Smooth muscle cell (in vitro differentiated cells): ENCODE measurements around the gene ANP32E. TPM values are rescaled to one million over a fixed set of nuclear protein-coding genes. Genes with fewer than 3 reads are reported as not detected.

Source experiments
- DNase-seq: peaks from one replicate; lab custom pipeline; 2025; ENCODE audit not compliant: unreplicated experiment; lab: John Stamatoyannopoulos, UW
- H2AFZ ChIP-seq: fragments of 200-600 bp; sonication (generic); 2 replicates; pipeline ENCODE4 v1.6.0; 2016; ENCODE audit warnings: antibody characterized with exemption, low read depth, mild to moderate bottlenecking
- H3F3A ChIP-seq: fragments of 200-600 bp; sonication (generic); 2 replicates; pipeline ENCODE4 v1.6.0; 2017; ENCODE audit warnings: antibody characterized with exemption, low read depth
- H3K27ac ChIP-seq: fragments of 200-600 bp; sonication (generic); 2 replicates; pipeline ENCODE4 v1.5.1; 2016; ENCODE audit warnings: low read depth, mild to moderate bottlenecking
- H3K27me3 ChIP-seq: fragments of 200-600 bp; sonication (generic); 2 replicates; pipeline ENCODE4 v1.6.1; 2016; ENCODE audit warnings: low read depth, mild to moderate bottlenecking
- H3K36me3 ChIP-seq: fragments of 200-600 bp; sonication (generic); 2 replicates; pipeline ENCODE4 v1.5.1; 2016; ENCODE audit warnings: low read depth
- H3K4me1 ChIP-seq: fragments of 200-600 bp; sonication (generic); 2 replicates; pipeline ENCODE4 v1.5.1; 2016; ENCODE audit warnings: low read depth
- H3K4me2 ChIP-seq: fragments of 200-600 bp; sonication (generic); 2 replicates; pipeline ENCODE4 v1.6.0; 2016; ENCODE audit warnings: mild to moderate bottlenecking
- H3K4me3 ChIP-seq: fragments of 200-600 bp; sonication (generic); 2 replicates; pipeline ENCODE4 v1.5.1; 2016; ENCODE audit warnings: mild to moderate bottlenecking
- H3K79me2 ChIP-seq: fragments of 200-600 bp; sonication (generic); 2 replicates; pipeline ENCODE4 v1.6.0; 2016; ENCODE audit warnings: low read depth, mild to moderate bottlenecking
- H3K9ac ChIP-seq: fragments of 200-600 bp; sonication (generic); 2 replicates; pipeline ENCODE4 v1.6.0; 2016; ENCODE audit warnings: low read depth
- H3K9me3 ChIP-seq: fragments of 200-600 bp; sonication (generic); replicated peaks from 2 replicates; pipeline ENCODE4 v1.5.1; 2016; ENCODE audit warnings: low read depth
- H4K20me1 ChIP-seq: fragments of 200-600 bp; sonication (generic); 2 replicates; pipeline ENCODE4 v1.6.0; 2016; ENCODE audit warnings: low read depth
- CTCF ChIP-seq: fragments of 200-600 bp; sonication (generic); IDR thresholded peaks from 2 replicates; pipeline ENCODE4 v1.5.1; 2017; ENCODE audit warnings: borderline replicate concordance, mild to moderate bottlenecking, antibody characterized with exemption; ENCODE audit not compliant: insufficient read depth, poor library complexity, severe bottlenecking
- WGBS: methylation state at CpG from one replicate; pipeline ENCODE4 v1.1.7; 2016; ENCODE audit warnings: low lambda C conversion rate; 5-methylcytosine and 5-hydroxymethylcytosine counted together
- polyA plus RNA-seq: library from polyadenylated mRNA; unstranded; fragments of >200 nt; fragmentation: Nextera tagmentation; extraction: Ambion mirVana; gene quantifications from 2 replicates; pipeline ENCODE4 v1.2.1, GENCODE V29; 2016
- total RNA-seq: library from RNA; depleted of rRNA; stranded (reverse); fragments of >200 nt; gene quantifications from 2 replicates; pipeline ENCODE4 v1.2.3, GENCODE V29; 2014

Gene ANP32E
- total and polyA plus RNA-seq, 2 experiments from 2014 or later, result 25.0 to 36.5 TPM

DNA sequence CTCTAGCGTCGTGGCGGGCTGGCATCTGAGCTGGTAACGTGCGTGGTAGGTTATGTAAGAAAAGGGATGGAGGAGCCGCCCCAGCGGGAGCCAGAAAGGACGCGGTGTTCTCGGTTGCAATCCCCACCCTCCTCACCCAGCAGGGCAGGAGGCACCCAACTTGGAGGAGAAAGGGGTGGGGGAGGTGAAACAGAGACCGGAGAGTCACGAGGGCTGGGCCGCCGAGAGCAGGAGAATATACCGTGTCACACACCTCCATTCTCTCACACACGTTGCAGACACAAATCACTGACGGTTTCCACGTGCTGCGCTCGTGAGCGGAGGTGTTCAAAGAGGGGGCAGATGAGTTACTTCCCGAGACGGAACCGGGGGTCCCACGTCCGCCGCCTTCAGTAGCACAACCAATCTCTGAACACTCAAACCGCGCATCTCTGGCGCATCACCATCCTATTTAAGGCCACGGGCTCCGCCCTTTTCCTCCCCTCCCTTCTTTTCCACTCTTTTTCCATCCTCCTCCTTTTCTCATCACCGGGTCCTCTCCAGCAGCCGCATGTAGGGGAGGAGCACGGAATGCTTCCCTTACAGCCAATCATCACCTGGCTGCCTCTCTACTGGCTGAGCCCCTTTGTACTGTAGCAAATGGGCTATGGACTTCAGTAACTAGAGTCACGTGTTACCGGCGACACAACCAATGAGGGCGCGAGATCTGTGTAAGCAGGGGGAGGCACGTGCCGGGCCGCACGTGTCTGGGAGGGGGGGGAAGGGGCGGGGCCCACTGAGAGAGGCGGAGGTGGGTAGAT, 46.0 kb upstream of the ANP32E start, which contains the start of gene CIART:
Gene CIART, plus strand, starts transcription at position 797 of the 800 bp plus-strand sequence. CDS start 714 bp downstream, outside the sequence.
- H3K4me2 ChIP-seq, result peak within 1 kb of the TSS; percentile 82
- H3K27me3 ChIP-seq, result no peaks in the 10 kb centered on the region
- DNase-seq, result peak; percentile 58
- H3K79me2 ChIP-seq, result no peaks in the 10 kb centered on the region
- peak within 1 kb of the TSS; percentile 55 for H3K4me3 ChIP-seq
- 4% methylated on average over 45 of the region's 46 CpGs for WGBS
- peaks cover 11% of the 10 kb centered on the region for H3K4me1 ChIP-seq
- no peaks in the 10 kb centered on the region for H3F3A ChIP-seq
- no peaks in the 10 kb centered on the region for H3K36me3 ChIP-seq
- H3K27ac ChIP-seq, result peak within 1 kb of the TSS; percentile 66
- H3K9ac ChIP-seq, result peak within 1 kb of the TSS; percentile 72
- TF ChIP-seq CTCF, result no peak
- H3K9me3 ChIP-seq, result no peaks in the 10 kb centered on the region
- H4K20me1 ChIP-seq, result no peaks in the 10 kb centered on the region
- H2AFZ ChIP-seq, result peak within 1 kb of the TSS; percentile 75

GRCh38 chr1:150281221-150281757, 45.4 kb upstream of the ANP32E start:
- peak overlapping the region; percentile 75 for H2AFZ ChIP-seq
- H3K27me3 ChIP-seq, result no peaks in the 10 kb centered on the region
- H3F3A ChIP-seq, result no peaks in the 10 kb centered on the region
- H3K79me2 ChIP-seq, result no peaks in the 10 kb centered on the region
- H3K4me3 ChIP-seq, result peak overlapping the region; percentile 55
- peak overlapping the region; percentile 82 for H3K4me2 ChIP-seq
- peak; percentile 18 for DNase-seq
- peak; percentile 55 for TF ChIP-seq CTCF
- WGBS, result 4% methylated on average over 15 of the region's 15 CpGs
- peaks cover 11% of the 10 kb centered on the region for H3K4me1 ChIP-seq
- peak overlapping the region; percentile 66 for H3K27ac ChIP-seq
- H3K36me3 ChIP-seq, result no peaks in the 10 kb centered on the region
- H4K20me1 ChIP-seq, result no peaks in the 10 kb centered on the region
- peak overlapping the region; percentile 60 for H3K9ac ChIP-seq
- H3K9me3 ChIP-seq, result no peaks in the 10 kb centered on the region

- 86% methylated on average over 6 of the region's 6 CpGs for WGBS
- H3K36me3 ChIP-seq, result no peaks in the 10 kb centered on the region
- no peaks in the 10 kb centered on the region for H3K9me3 ChIP-seq
- H3K4me1 ChIP-seq, result peaks cover 11% of the 10 kb centered on the region
- no peak overlapping the region for H3K4me2 ChIP-seq
- no peak for TF ChIP-seq CTCF
- H2AFZ ChIP-seq, result no peak overlapping the region
- H3F3A ChIP-seq, result no peaks in the 10 kb centered on the region
- no peaks in the 10 kb centered on the region for H3K79me2 ChIP-seq
- no peaks in the 10 kb centered on the region for H3K27me3 ChIP-seq
- H3K4me3 ChIP-seq, result no peak overlapping the region
- no peaks in the 10 kb centered on the region for H4K20me1 ChIP-seq
- DNase-seq, result no peak
- H3K9ac ChIP-seq, result no peak overlapping the region
- no peak overlapping the region for H3K27ac ChIP-seq
These were observed 44.3 kb upstream of the ANP32E start for GRCh38 chr1:150280138-150280707.
